ENCODE measurements around the gene VAMP4. TPM values are rescaled to one million over a fixed set of nuclear protein-coding genes. Genes with fewer than 3 reads are reported as not detected.

Gene VAMP4
- total RNA-seq, result 10 to 100 TPM; 18.9 to 19.2 TPM

GRCh38 chr1:171741872-171742576 is at the start of gene VAMP4:
Gene VAMP4 (minus strand): TSS chr1:171742065. CDS start chr1:171738414, 3,651 bp downstream.
- Mint-ChIP-seq H3K4me3 (peak within 1 kb of the TSS; percentile 99), H3K36me3 (ENCODE audit: insufficient read depth in 2 of 2) (peaks cover 7 to 8% of the 10 kb centered on the region in 2 donors), H3K4me1 (ENCODE audit: low read depth) (peaks cover 54% of the 10 kb centered on the region), H3K27me3 (ENCODE audit: low read depth) (no peaks in the 10 kb centered on the region), H3K27ac (peak within 1 kb of the TSS; percentile 100), H3K9me3 (no peaks in the 10 kb centered on the region)
- peak; percentile 91 to 92 for ATAC-seq (replicated peaks in 1 of 2)
- DNase-seq, result peak; percentile 87 to 89

GRCh38 chr1:171790318-171790717 is 48.5 kb upstream of the VAMP4 start:
- no peaks in the 10 kb centered on the region for H3K9me3 Mint-ChIP-seq
- ATAC-seq (replicated peaks in 1 of 2) (no peak), DNase-seq (no peak)
- no peak overlapping the region for H3K27ac Mint-ChIP-seq
- H3K4me1 Mint-ChIP-seq (ENCODE audit: low read depth), result peaks cover 78% of the 10 kb centered on the region
- H3K36me3 Mint-ChIP-seq (ENCODE audit: insufficient read depth in 2 of 2), result peaks cover 21 to 44% of the 10 kb centered on the region in 2 donors
- no peak overlapping the region for H3K4me3 Mint-ChIP-seq
- H3K27me3 Mint-ChIP-seq (ENCODE audit: low read depth), result no peaks in the 10 kb centered on the region

GRCh38 chr1:171788696-171789095 is 46.8 kb upstream of the VAMP4 start:
- no peaks in the 10 kb centered on the region for H3K9me3 Mint-ChIP-seq
- H3K27ac Mint-ChIP-seq, result no peak overlapping the region
- peaks cover 17 to 38% of the 10 kb centered on the region in 2 donors for H3K36me3 Mint-ChIP-seq (ENCODE audit: insufficient read depth in 2 of 2)
- peaks cover 84% of the 10 kb centered on the region for H3K4me1 Mint-ChIP-seq (ENCODE audit: low read depth)
- no peak for DNase-seq
- H3K4me3 Mint-ChIP-seq, result no peak overlapping the region
- no peaks in the 10 kb centered on the region for H3K27me3 Mint-ChIP-seq (ENCODE audit: low read depth)
- no peak for ATAC-seq (replicated peaks in 1 of 2)

GRCh38 chr1:171787686-171788480 is 46.0 kb upstream of the VAMP4 start:
- Mint-ChIP-seq H3K4me3 (no peak overlapping the region), H3K4me1 (ENCODE audit: low read depth) (peaks cover 84% of the 10 kb centered on the region), H3K27me3 (ENCODE audit: low read depth) (no peaks in the 10 kb centered on the region), H3K9me3 (no peaks in the 10 kb centered on the region), H3K27ac (peak overlapping the region; percentile 16), H3K36me3 (ENCODE audit: insufficient read depth in 2 of 2) (peaks cover 19 to 36% of the 10 kb centered on the region in 2 donors)
- DNase-seq (no peak), ATAC-seq (replicated peaks in 1 of 2) (no peak)

- peak overlapping the region; percentile 94 for H3K27ac Mint-ChIP-seq
- peak overlapping the region in 1 of 2 donors; percentile 53 for H3K4me3 Mint-ChIP-seq
- no peaks in the 10 kb centered on the region for H3K27me3 Mint-ChIP-seq (ENCODE audit: low read depth)
- no peak for DNase-seq
- no peak for ATAC-seq (replicated peaks in 1 of 2)
- peaks cover 78% of the 10 kb centered on the region for H3K4me1 Mint-ChIP-seq (ENCODE audit: low read depth)
- peaks cover 19 to 34% of the 10 kb centered on the region in 2 donors for H3K36me3 Mint-ChIP-seq (ENCODE audit: insufficient read depth in 2 of 2)
- H3K9me3 Mint-ChIP-seq, result no peaks in the 10 kb centered on the region
These were observed 44.7 kb upstream of the VAMP4 start for GRCh38 chr1:171786534-171786933.

- H3K27me3 Mint-ChIP-seq (ENCODE audit: low read depth), result no peaks in the 10 kb centered on the region
- no peaks in the 10 kb centered on the region for H3K9me3 Mint-ChIP-seq
- ATAC-seq (replicated peaks in 1 of 2) (no peak), DNase-seq (no peak)
- H3K4me3 Mint-ChIP-seq, result peak overlapping the region; percentile 60 to 83
- peaks cover 18 to 34% of the 10 kb centered on the region in 2 donors for H3K36me3 Mint-ChIP-seq (ENCODE audit: insufficient read depth in 2 of 2)
- H3K4me1 Mint-ChIP-seq (ENCODE audit: low read depth), result peaks cover 74% of the 10 kb centered on the region
- peak overlapping the region; percentile 95 for H3K27ac Mint-ChIP-seq
These were observed 43.9 kb upstream of the VAMP4 start for GRCh38 chr1:171785766-171786165.

- H3K4me1 Mint-ChIP-seq (ENCODE audit: low read depth), result peaks cover 76% of the 10 kb centered on the region
- H3K4me3 Mint-ChIP-seq, result peak overlapping the region; percentile 60 to 83
- no peak for DNase-seq
- peak overlapping the region; percentile 95 for H3K27ac Mint-ChIP-seq
- no peak for ATAC-seq (replicated peaks in 1 of 2)
- H3K27me3 Mint-ChIP-seq (ENCODE audit: low read depth), result no peaks in the 10 kb centered on the region
- peaks cover 13 to 30% of the 10 kb centered on the region in 2 donors for H3K36me3 Mint-ChIP-seq (ENCODE audit: insufficient read depth in 2 of 2)
- H3K9me3 Mint-ChIP-seq, result no peaks in the 10 kb centered on the region
These were observed 42.9 kb upstream of the VAMP4 start for GRCh38 chr1:171784784-171785183.

GRCh38 chr1:171783816-171784530 is 42.1 kb upstream of the VAMP4 start:
- DNase-seq (no peak), ATAC-seq (replicated peaks in 1 of 2) (no peak)
- Mint-ChIP-seq H3K27ac (peak overlapping the region; percentile 24), H3K36me3 (ENCODE audit: insufficient read depth in 2 of 2) (peaks cover 13 to 27% of the 10 kb centered on the region in 2 donors), H3K4me3 (peak overlapping the region; percentile 95 to 100), H3K9me3 (no peaks in the 10 kb centered on the region), H3K27me3 (ENCODE audit: low read depth) (no peaks in the 10 kb centered on the region), H3K4me1 (ENCODE audit: low read depth) (peaks cover 73% of the 10 kb centered on the region)

- no peaks in the 10 kb centered on the region for H3K9me3 Mint-ChIP-seq
- H3K27me3 Mint-ChIP-seq (ENCODE audit: low read depth), result no peaks in the 10 kb centered on the region
- peak within 1 kb of the TSS; percentile 97 for H3K27ac Mint-ChIP-seq
- peak; percentile 98 to 99 for DNase-seq
- H3K4me1 Mint-ChIP-seq (ENCODE audit: low read depth), result peaks cover 56% of the 10 kb centered on the region
- H3K36me3 Mint-ChIP-seq (ENCODE audit: insufficient read depth in 2 of 2), result peaks cover 11 to 16% of the 10 kb centered on the region in 2 donors
- H3K4me3 Mint-ChIP-seq, result peak within 1 kb of the TSS; percentile 95 to 100
- peak; percentile 96 to 97 for ATAC-seq (replicated peaks in 1 of 2)
These were observed 39.5 kb upstream of the VAMP4 start, which contains the start of gene METTL13 for GRCh38 chr1:171781176-171781875. Gene METTL13 (plus strand): TSS chr1:171781660. CDS start chr1:171781968, 308 bp downstream.

- H3K4me3 Mint-ChIP-seq, result peak overlapping the region; percentile 95 to 100
- H3K36me3 Mint-ChIP-seq (ENCODE audit: insufficient read depth in 2 of 2), result peaks cover 11% of the 10 kb centered on the region in 2 donors
- H3K9me3 Mint-ChIP-seq, result no peaks in the 10 kb centered on the region
- no peak for DNase-seq
- ATAC-seq (replicated peaks in 1 of 2), result no peak
- peak overlapping the region; percentile 97 for H3K27ac Mint-ChIP-seq
- H3K4me1 Mint-ChIP-seq (ENCODE audit: low read depth), result peaks cover 50% of the 10 kb centered on the region
- H3K27me3 Mint-ChIP-seq (ENCODE audit: low read depth), result no peaks in the 10 kb centered on the region
These were observed 38.8 kb upstream of the VAMP4 start for GRCh38 chr1:171780583-171781175.

GRCh38 chr1:171772312-171772711 is 30.4 kb upstream of the VAMP4 start:
- Mint-ChIP-seq H3K9me3 (no peaks in the 10 kb centered on the region), H3K27ac (no peak overlapping the region), H3K4me3 (no peak overlapping the region), H3K27me3 (ENCODE audit: low read depth) (peaks cover 15% of the 10 kb centered on the region), H3K36me3 (ENCODE audit: insufficient read depth in 2 of 2) (no peaks in the 10 kb centered on the region), H3K4me1 (ENCODE audit: low read depth) (peaks cover 1% of the 10 kb centered on the region)
- DNase-seq (no peak), ATAC-seq (replicated peaks in 1 of 2) (no peak)

GRCh38 chr1:171769754-171770153 is 27.9 kb upstream of the VAMP4 start:
- no peak overlapping the region for H3K4me3 Mint-ChIP-seq
- H3K9me3 Mint-ChIP-seq, result no peaks in the 10 kb centered on the region
- no peaks in the 10 kb centered on the region for H3K36me3 Mint-ChIP-seq (ENCODE audit: insufficient read depth in 2 of 2)
- peaks cover 19% of the 10 kb centered on the region for H3K27me3 Mint-ChIP-seq (ENCODE audit: low read depth)
- DNase-seq (no peak), ATAC-seq (replicated peaks in 1 of 2) (no peak)
- no peaks in the 10 kb centered on the region for H3K4me1 Mint-ChIP-seq (ENCODE audit: low read depth)
- no peak overlapping the region for H3K27ac Mint-ChIP-seq
